Bronchial epithelial cell (primary cell): ENCODE measurements around the gene XAGE1B. TPM values are rescaled to one million over a fixed set of nuclear protein-coding genes. Genes with fewer than 3 reads are reported as not detected.
"Not testable (repeated sequence)": the region's sequence is repeated elsewhere in the genome, so short reads cannot be mapped to it uniquely, and the experiment has no call there.

Experiments
- DNase-seq: peaks from one replicate; pipeline ENCODE4 v3.0.0-alpha.2; 2010; ENCODE audit warnings: low read depth
- FAIRE-seq: peaks from 2 replicates; lab custom pipeline; 2011; peaks lifted over from hg19 to GRCh38; lab: Jason Lieb, UNC
- H3K27me3 ChIP-seq: 2 replicates; pipeline ENCODE4 v1.5.1; 2011; ENCODE audit warnings: low read length; ENCODE audit not compliant: control insufficient read depth, insufficient read depth
- H3K36me3 ChIP-seq: 2 replicates; pipeline ENCODE4 v1.5.1; 2011; ENCODE audit warnings: low read length; ENCODE audit not compliant: control insufficient read depth, insufficient read depth
- H3K4me3 ChIP-seq: 2 replicates; pipeline ENCODE4 v1.5.1; 2011; ENCODE audit warnings: mild to moderate bottlenecking, low read depth, low read length, control low read depth
- total RNA-seq: library from RNA; depleted of rRNA; stranded (reverse); fragments of >200 nt; gene quantifications from 2 replicates; pipeline ENCODE4 v1.2.1, GENCODE V29; 2014
- TF ChIP-seq, protein P1 (sequence below): IDR thresholded peaks from 2 replicates; pipeline ENCODE4 v1.5.1; 2011; ENCODE audit warnings: mild to moderate bottlenecking, moderate library complexity, low read length, control low read depth, inconsistent platforms; ENCODE audit not compliant: insufficient read depth, severe bottlenecking

Gene XAGE1B, protein sequence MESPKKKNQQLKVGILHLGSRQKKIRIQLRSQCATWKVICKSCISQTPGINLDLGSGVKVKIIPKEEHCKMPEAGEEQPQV
- not detected in 2 replicates for total RNA-seq

DNA sequence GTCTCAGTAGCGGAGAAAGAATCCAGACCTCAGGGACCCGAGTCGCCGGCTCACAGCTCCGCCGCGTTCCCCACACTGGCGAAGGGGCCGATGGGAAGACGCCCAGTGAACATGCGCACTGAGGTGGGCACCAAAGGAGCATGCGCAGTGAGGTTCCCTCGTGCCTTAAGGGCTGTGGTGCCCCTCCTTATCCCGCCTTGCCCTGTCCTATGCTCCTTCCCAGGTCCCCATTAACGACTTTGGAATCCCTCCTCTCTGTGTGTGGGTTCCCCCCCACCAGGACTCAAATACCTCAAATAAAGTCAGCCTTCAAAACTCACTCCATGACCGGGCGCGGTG lies at the start of gene XAGE1B:
XAGE1B (minus strand) TSS at position 77 of the 339 bp plus-strand sequence. CDS start 1,536 bp downstream, outside the sequence.
- H3K27me3 ChIP-seq, H3K4me3 ChIP-seq, DNase-seq, H3K36me3 ChIP-seq, FAIRE-seq: not testable (repeated sequence)

DNA sequence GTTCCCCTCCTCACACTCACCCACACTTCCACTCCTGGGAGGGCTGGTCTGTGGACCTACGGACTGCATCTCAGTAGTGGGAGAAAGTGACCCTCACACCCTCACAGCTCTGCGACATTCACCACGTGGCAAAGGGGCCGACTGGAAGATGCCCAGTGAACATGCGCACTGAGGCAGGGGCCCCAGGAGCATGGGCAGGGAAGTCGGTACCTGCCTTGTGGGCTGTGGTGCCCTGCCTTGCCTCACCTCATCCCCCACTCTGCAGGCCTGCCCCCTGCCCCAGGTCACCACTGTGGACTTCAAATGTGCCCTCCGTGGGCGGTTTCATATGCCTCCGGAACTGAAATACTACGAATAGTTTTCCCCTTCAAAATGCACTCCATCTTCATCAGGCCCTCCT lies 46.2 kb upstream of the XAGE1B start:
- TF ChIP-seq, protein P1, sequence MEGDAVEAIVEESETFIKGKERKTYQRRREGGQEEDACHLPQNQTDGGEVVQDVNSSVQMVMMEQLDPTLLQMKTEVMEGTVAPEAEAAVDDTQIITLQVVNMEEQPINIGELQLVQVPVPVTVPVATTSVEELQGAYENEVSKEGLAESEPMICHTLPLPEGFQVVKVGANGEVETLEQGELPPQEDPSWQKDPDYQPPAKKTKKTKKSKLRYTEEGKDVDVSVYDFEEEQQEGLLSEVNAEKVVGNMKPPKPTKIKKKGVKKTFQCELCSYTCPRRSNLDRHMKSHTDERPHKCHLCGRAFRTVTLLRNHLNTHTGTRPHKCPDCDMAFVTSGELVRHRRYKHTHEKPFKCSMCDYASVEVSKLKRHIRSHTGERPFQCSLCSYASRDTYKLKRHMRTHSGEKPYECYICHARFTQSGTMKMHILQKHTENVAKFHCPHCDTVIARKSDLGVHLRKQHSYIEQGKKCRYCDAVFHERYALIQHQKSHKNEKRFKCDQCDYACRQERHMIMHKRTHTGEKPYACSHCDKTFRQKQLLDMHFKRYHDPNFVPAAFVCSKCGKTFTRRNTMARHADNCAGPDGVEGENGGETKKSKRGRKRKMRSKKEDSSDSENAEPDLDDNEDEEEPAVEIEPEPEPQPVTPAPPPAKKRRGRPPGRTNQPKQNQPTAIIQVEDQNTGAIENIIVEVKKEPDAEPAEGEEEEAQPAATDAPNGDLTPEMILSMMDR = no peak
- no peak for FAIRE-seq
- H3K4me3 ChIP-seq = no peak overlapping the region
- DNase-seq = no peak
- H3K36me3 ChIP-seq = no peaks in the 10 kb centered on the region
- no peaks in the 10 kb centered on the region for H3K27me3 ChIP-seq

DNA sequence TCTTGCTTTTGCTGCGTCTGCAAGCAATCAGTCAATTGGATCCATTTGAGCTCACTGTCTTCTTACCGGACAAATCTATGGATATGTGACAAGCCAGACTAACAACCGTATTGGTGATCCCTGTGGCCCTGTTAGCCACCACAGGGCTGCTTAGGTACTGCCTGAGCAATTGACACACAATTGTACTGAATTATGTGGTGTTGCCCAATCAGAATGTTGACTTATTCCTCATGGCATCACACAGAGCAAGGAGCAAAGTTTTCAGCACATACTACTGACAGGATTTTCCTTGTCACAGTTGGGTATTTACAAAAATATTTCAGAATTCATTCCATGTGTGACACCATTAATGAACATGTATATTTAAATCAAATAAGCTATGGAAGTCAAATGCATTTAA lies 41.3 kb upstream of the XAGE1B start:
- Histone ChIP-seq H3K4me3 (no peak overlapping the region), H3K27me3 (no peaks in the 10 kb centered on the region), H3K36me3 (no peaks in the 10 kb centered on the region)
- DNase-seq (no peak), FAIRE-seq (no peak)
- TF ChIP-seq, protein P1 = no peak

- no peak for FAIRE-seq
- H3K36me3 ChIP-seq = no peaks in the 10 kb centered on the region
- no peak for DNase-seq
- H3K27me3 ChIP-seq = no peaks in the 10 kb centered on the region
- TF ChIP-seq, protein P1 = no peak
- H3K4me3 ChIP-seq = no peak overlapping the region
Observed at GRCh38 chrX:52556741-52557140, 39.9 kb upstream of the XAGE1B start.

- FAIRE-seq (no peak), DNase-seq (no peak)
- Histone ChIP-seq H3K36me3 (no peaks in the 10 kb centered on the region), H3K27me3 (no peaks in the 10 kb centered on the region), H3K4me3 (no peak overlapping the region)
- TF ChIP-seq, protein P1 = no peak
Observed at GRCh38 chrX:52553995-52554642, 37.3 kb upstream of the XAGE1B start.

DNA sequence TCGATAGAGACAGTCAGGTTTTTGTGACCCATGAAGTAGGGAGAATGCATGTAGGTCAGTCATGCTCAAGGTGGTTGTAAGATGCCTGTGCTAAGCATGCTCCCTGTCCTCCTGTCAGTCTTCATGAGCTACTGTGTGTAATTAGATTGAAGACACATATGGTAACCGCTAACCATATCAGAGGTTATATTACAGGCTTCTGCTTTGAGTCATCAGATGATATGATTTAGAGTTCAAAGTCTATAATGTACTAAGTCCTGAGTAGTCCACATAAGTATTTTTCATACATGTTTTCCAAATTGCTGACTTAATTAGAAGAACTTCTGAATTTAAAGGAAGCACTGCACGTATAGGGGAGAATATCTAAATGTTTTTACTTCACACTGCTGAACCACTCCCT lies 31.9 kb upstream of the XAGE1B start:
- FAIRE-seq, H3K36me3 ChIP-seq, H3K27me3 ChIP-seq, H3K4me3 ChIP-seq, DNase-seq: not testable (repeated sequence)
